HEK293T (cell line): ENCODE results near the gene ACTRT2.

Source experiments
- CTCF ChIA-PET: fragments of 350-600 bp; formaldehyde crosslinking; extraction: SDS; loops from one replicate; lab custom pipeline; 2021; ENCODE audit warnings: antibody characterized with exemption, inconsistent platforms; lab: Yijun Ruan, JAX
- POLR2A ChIA-PET: fragments of 350-600 bp; formaldehyde crosslinking; extraction: SDS; loops from one replicate; lab custom pipeline; 2020; ENCODE audit warnings: antibody characterized with exemption, inconsistent platforms; lab: Yijun Ruan, JAX
- DNase-seq: peaks from one replicate; pipeline ENCODE4 v3.0.0; 2012; ENCODE audit warnings: mixed read lengths; ENCODE audit errors: extremely low spot score
- ARNT ChIP-seq: fragments of 450-650 bp; IDR thresholded peaks from 2 replicates; pipeline ENCODE4 v1.6.1; 2017; ENCODE audit warnings: mild to moderate bottlenecking
- BHLHE40 ChIP-seq: fragments of 450-650 bp; IDR thresholded peaks from 2 replicates; pipeline ENCODE4 v1.6.1; 2016; ENCODE audit warnings: mild to moderate bottlenecking, moderate library complexity, borderline replicate concordance
- CTBP1 ChIP-seq: fragments of 450-650 bp; IDR thresholded peaks from 2 replicates; pipeline ENCODE4 v1.6.1; 2016; ENCODE audit warnings: borderline replicate concordance
- ELF4 ChIP-seq: fragments of 450-650 bp; IDR thresholded peaks from 2 replicates; pipeline ENCODE4 v1.6.1; 2017; ENCODE audit warnings: antibody characterized with exemption
- FOXA1 ChIP-seq: fragments of 450-650 bp; IDR thresholded peaks from 2 replicates; pipeline ENCODE4 v1.6.1; 2016; ENCODE audit warnings: mild to moderate bottlenecking
- FOXK2 ChIP-seq: fragments of 450-650 bp; IDR thresholded peaks from 2 replicates; pipeline ENCODE4 v1.6.1; 2016; ENCODE audit warnings: mild to moderate bottlenecking
- FOXM1 ChIP-seq: fragments of 450-650 bp; IDR thresholded peaks from 2 replicates; pipeline ENCODE4 v1.6.1; 2017; ENCODE audit warnings: mild to moderate bottlenecking, borderline replicate concordance
- HDGF ChIP-seq: fragments of 450-650 bp; IDR thresholded peaks from 2 replicates; pipeline ENCODE4 v1.6.1; 2017; ENCODE audit warnings: antibody characterized with exemption, borderline replicate concordance
- L3MBTL2 ChIP-seq: fragments of 450-650 bp; conservative IDR thresholded peaks from 2 replicates; pipeline ENCODE4 v1.6.1; 2016; ENCODE audit warnings: mild to moderate bottlenecking
- LEF1 ChIP-seq: fragments of 450-650 bp; IDR thresholded peaks from 2 replicates; pipeline ENCODE4 v1.6.1; 2017; ENCODE audit warnings: mild to moderate bottlenecking, borderline replicate concordance
- NFRKB ChIP-seq: fragments of 450-650 bp; IDR thresholded peaks from 2 replicates; pipeline ENCODE4 v1.6.1; 2016; ENCODE audit warnings: mild to moderate bottlenecking, moderate library complexity
- PKNOX1 ChIP-seq: fragments of 450-650 bp; IDR thresholded peaks from 2 replicates; pipeline ENCODE4 v1.6.1; 2016
- SP1 ChIP-seq: fragments of 450-650 bp; IDR thresholded peaks from 2 replicates; pipeline ENCODE4 v1.6.1; 2017
- SUZ12 ChIP-seq: fragments of 450-650 bp; IDR thresholded peaks from 2 replicates; pipeline ENCODE4 v1.6.1; 2016; ENCODE audit warnings: mild to moderate bottlenecking
- TARDBP ChIP-seq: fragments of 450-650 bp; IDR thresholded peaks from 2 replicates; pipeline ENCODE4 v1.6.1; 2016
- ZNF384 ChIP-seq: fragments of 450-650 bp; IDR thresholded peaks from 2 replicates; pipeline ENCODE4 v1.6.1; 2016

The ACTRT2 gene

GRCh38 chr1:3015744-3016143 is 5.5 kb upstream of the ACTRT2 start:
- TF ChIP-seq PKNOX1, result no peak
- TF ChIP-seq SP1, result no peak
- TF ChIP-seq BHLHE40, result no peak
- TF ChIP-seq FOXK2, result no peak
- no peak for TF ChIP-seq NFRKB
- TF ChIP-seq HDGF, result no peak
- no peak for TF ChIP-seq TARDBP
- TF ChIP-seq ELF4, result no peak
- no peak for TF ChIP-seq FOXM1
- no peak for DNase-seq
- CTCF ChIA-PET, result no interaction called here
- POLR2A ChIA-PET, result no interaction called here

GRCh38 chr1:3016641-3017439 is 4.4 kb upstream of the ACTRT2 start:
- no peak for DNase-seq
- CTCF ChIA-PET, result no interaction called here
- POLR2A ChIA-PET, result no interaction called here
- no peak for TF ChIP-seq ELF4
- no peak for TF ChIP-seq PKNOX1
- TF ChIP-seq SUZ12, result no peak
- TF ChIP-seq BHLHE40, result no peak
- TF ChIP-seq HDGF, result no peak
- no peak for TF ChIP-seq ARNT
- no peak for TF ChIP-seq FOXM1
- no peak for TF ChIP-seq TARDBP
- TF ChIP-seq L3MBTL2, result no peak

GRCh38 chr1:3017440-3018050 is 3.7 kb upstream of the ACTRT2 start:
- POLR2A ChIA-PET, result no interaction called here
- CTCF ChIA-PET, result interaction anchor here (0.6 kb wide), 1 partner anchor 407 kb away, joined by 3 read pairs; no protein-coding TSS in a partner anchor
- no peak for DNase-seq
- TF ChIP-seq PKNOX1 (peak; percentile 48), FOXA1 (no peak), NFRKB (no peak)

- no peak for TF ChIP-seq CTBP1
- no peak for TF ChIP-seq FOXA1
- no peak for TF ChIP-seq ELF4
- TF ChIP-seq BHLHE40, result no peak
- no peak for TF ChIP-seq SUZ12
- no peak for TF ChIP-seq FOXM1
- TF ChIP-seq ARNT, result no peak
- TF ChIP-seq L3MBTL2, result no peak
- no peak for TF ChIP-seq ZNF384
- no peak for TF ChIP-seq TARDBP
- no peak for TF ChIP-seq LEF1
- no peak for TF ChIP-seq PKNOX1
- no peak for TF ChIP-seq NFRKB
- ChIA-PET CTCF (interaction anchor here (0.6 kb wide), 1 partner anchor 406 kb away, joined by 3 read pairs; no protein-coding TSS in a partner anchor), POLR2A (no interaction called here)
- no peak for DNase-seq
Measured at GRCh38 chr1:3018051-3018471, 3.2 kb upstream of the ACTRT2 start.

GRCh38 chr1:3018576-3018975 is 2.7 kb upstream of the ACTRT2 start:
- ChIA-PET POLR2A (no interaction called here), CTCF (no interaction called here)
- no peak for DNase-seq
- TF ChIP-seq SUZ12 (no peak), ARNT (no peak), SP1 (no peak), BHLHE40 (no peak), L3MBTL2 (no peak), CTBP1 (no peak), FOXA1 (no peak), PKNOX1 (no peak), ELF4 (no peak), NFRKB (no peak), FOXK2 (no peak), HDGF (no peak), LEF1 (no peak), ZNF384 (no peak), TARDBP (no peak), FOXM1 (no peak)
